ENCODE data around the gene BABAM2.
A peak's percentile ranks its signal among the peaks of the same experiment; 100 is the strongest.
"Not testable (repeated sequence)": the region's sequence is repeated elsewhere in the genome, so short reads cannot be mapped to it uniquely, and the experiment has no call there.

BABAM2 gene

DNA sequence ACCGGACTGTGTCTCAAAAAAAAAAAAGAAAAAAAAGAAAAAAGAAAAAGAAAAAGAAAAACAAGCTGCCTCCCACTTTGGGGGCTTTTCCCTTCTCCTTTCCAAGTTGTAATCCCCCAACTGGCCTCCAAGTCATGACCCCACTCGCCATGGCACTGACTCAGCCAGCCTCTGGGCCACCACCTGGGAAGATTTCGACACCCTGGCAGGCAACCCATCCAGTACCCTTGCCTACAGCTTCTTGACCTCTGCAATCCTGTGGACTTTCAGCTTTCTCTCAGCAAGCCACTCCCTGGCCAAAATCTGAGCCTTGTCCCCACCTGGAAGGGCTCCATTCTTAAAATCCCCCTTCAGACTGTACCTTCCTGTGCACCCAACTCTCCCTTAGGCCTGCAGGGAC, 479.8 kb downstream of the BABAM2 start:
- no peak for DNase-seq

DNA sequence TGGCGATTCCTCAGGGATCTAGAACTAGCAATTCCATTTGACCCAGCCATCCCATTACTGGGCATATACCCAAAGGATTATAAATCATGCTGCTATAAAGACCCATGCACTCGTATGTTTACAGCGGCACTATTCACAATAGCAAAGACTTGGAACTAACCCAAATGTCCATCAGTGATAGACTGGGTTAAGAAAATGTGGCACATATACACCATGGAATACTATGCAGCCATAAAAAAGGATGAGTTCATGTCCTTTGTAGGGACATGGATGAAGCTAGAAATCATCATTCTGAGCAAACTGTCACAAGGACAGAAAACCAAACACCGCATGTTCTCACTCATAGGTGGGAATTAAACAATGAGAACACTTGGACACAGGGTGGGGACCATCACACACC, 481.2 kb downstream of the BABAM2 start:
- DNase-seq = not testable (repeated sequence)

DNA sequence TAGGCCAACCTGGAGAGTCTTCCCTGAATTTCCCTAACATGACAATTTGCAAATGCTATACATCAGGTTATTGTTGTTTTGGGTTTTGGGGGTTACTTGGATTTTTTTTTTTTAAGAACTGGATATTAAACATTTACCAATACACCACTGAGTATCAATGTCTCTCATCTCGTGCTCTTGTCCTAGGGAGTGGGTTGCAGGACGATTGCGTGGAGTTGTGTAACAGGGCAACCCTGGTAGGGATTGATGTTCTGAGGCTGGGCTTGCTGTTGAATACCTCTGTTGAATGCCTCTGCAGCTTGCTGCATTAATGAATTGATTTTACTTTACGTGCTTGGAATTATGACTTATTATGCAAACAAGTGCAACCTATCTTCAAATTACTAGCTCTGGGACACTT, 483.3 kb downstream of the BABAM2 start:
- DNase-seq = no peak

DNA sequence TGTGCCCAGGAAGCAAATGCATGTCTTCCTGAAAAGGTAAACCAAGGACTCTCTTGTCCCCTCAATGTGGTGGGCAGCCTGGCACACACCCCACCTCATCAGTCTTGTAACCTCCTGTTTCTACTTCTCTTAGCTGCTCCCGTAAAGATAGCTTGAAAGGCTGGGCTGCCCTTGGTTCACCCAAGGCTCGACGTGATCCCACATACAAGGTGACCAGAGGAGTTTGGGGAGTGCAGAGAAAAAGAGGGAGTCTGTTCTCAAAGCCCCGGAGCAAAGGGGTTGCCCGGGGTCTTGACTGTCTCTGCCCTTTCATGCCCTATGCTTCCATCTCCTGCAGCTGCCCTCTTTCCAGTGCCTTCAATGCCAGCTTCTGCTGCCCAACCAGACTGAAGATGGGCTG, 483.8 kb downstream of the BABAM2 start:
- DNase-seq = no peak

DNA sequence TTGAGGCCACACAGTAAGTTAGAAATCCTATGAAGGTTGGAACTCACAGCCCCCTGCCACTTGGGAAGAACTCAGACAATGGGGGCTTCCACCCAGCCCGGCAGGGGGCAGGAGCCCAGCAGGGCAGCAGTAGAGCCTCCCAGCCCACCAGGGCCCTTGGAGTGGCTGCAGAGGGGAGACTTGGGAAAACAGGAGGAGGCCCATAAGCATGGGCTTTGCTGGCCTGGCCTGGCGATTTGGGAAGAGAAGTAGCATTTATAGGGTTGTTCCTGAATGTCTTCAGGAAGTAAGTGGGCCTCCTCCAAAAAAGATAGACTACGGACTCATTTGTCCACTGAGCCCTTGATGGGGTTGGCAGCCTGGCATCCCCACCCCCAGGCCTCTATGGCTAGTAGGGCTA, 484.7 kb downstream of the BABAM2 start:
- DNase-seq = no peak

DNA sequence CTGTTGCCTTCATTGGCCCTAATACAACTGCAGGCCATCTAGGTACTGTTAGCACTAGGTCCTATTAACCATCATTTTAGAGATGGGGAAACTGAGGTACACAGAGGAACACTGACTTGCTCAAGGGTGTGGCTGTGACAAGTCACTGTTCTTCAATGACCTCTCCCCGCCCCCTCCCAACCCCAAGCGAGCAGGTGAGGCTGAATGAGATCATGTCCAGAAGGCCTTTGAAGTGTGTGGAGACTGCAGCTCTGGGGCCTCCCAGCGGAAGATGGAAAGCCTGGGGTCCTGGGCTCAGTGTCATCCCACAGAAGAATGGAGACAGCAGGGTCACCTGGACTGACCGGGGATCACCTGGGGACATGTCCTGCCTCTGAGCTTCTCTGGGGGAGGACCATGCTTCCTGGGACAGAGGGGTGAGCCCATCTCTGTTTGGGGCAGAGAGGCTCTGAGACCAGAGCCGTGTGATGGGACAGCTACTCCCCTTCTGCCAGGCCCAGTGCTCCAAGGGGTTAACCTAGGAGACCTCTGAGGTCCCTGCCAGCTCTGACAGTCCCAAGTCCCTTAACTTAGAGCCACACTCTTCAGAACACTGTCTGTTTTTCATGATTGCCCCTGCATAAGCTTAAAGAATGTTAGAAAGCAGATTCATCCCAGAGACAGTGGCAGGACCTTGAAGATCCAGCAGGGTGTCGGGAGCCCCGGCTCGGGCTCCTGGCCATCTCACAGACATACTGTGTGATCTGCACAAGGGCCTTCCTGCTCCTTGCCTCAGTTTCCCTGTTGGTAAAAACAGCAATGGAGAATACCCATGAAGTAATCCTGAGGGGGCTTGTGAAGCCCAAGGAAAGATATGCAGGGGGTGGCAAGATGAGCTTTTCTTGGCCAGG, 485.5 kb downstream of the BABAM2 start:
- DNase-seq = no peak

DNA sequence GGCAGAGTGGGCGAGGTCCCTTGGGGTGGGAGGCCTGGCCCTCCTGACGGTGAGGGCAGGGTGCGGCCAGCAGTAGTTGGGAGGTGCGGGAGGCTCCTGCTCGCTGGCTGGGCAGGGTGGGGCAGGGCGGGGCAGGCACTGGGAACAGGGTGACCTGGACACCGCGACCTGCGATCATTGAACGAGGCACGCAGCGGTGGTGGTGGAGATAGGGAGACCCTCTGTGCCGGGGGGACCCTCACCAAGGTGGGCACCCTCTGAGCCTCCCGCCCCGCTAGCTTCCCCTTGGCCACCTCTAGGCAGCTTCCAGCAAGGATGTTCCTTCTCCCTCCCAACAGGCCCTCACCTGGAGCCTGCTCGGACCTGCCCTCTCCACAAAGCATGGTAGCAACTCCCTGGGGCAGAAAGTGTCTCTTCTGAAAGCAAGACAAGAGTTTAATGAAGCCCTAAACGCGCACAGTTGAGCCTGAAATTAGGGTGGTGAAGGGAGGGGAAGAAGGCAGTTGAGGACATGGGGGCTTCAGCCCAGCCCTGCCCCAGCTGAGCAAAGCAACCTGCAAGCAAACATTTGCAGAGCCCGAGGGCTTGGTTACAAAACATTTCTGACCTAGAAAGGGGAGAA, 486.8 kb downstream of the BABAM2 start:
- DNase-seq = no peak

DNA sequence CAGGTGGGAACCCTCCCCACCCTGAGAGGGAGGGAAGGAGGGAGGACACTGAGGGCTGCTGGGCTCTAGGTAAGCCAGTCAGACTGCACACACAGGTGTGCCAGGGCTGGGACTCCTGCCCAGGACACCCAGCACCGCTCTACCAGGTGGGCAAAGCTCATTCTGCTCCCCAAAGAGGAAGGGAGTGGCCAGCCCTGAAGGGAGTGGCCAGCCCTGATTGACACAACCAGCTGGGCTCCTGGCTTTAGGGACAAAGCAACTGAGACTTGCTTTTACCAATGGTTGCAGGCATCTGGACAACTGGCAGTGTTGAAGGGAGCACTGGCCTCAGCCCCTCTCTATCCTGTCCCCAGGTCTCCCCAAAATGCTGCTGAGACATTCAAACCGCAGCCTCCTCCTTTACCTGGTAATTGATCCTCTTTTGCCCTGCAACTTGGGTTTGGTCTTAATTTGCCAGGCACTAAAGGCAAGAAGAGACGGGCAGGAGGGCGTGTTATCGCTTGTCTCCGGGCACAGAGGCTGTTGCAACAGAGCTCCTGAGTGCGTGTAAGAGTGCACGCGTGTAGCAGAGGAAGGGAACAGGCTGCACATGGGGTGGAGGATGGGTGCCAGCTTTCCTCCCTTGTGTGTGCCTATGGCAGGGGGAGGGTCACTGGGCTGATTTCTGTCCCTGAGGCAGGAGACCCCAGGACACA, 487.6 kb downstream of the BABAM2 start:
- DNase-seq = peak; percentile 23

DNA sequence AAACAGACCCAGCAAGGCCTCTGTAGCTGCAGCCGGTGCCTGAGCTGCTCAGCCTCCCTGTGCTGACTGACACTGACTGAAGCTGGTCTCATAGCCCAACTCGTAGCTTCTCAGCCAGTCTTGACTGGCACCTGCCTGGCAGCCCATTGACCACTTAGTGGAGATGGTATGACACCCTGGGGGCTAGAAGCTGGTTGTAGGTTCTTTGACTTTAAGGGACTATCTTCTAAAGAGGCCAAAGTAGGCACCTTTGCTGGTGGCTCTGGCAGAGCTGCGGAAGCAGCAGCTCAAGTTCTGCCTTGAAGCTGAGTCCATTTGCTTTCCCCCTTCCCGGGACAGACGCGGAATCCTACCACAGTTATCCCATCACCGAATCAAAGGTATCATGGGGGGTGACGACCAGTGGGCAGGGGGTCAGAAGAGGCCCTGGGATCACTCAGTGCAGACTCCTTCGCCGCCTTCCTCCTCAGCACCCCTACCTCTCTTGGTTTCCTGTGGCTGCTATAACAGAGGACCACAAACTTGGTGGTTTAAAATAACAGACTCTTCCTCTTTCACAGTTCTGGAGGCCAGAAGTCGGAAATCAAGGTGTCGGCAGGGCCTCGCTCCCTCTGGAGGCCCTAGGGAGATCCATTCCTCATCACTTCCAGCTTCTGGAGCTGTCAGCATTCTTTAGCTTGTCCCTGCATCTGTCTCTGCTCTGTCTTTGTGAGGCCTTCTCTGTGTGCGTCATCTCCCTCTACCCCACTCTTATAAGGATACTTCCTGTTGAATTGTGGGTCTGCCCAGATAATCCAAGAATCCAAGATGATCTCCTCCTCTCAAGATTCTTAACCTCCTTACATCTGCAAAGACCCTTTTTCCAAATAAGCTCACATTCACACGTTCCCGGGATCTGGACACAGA, 488.4 kb downstream of the BABAM2 start:
- DNase-seq = no peak

DNA sequence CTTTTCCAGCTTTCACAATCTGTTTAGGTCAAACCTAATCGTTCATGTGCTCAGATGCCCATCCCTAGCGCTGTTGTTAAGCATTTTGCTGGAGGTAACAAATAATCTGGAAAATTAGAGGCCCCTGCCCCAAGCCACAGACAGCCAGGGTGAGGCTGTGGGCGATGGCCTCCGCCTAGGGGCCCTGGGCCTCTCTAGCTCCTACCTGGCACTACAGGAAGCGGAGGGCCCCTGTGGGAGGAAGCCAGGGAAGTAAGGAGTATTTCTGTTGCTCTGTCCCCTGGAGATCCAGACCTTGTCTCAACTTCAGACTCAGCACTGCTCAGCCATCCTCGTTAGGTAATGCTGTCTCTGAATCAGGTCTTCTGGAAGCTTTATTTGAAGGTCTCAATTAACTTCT, 489.7 kb downstream of the BABAM2 start:
- no peak for DNase-seq

DNA sequence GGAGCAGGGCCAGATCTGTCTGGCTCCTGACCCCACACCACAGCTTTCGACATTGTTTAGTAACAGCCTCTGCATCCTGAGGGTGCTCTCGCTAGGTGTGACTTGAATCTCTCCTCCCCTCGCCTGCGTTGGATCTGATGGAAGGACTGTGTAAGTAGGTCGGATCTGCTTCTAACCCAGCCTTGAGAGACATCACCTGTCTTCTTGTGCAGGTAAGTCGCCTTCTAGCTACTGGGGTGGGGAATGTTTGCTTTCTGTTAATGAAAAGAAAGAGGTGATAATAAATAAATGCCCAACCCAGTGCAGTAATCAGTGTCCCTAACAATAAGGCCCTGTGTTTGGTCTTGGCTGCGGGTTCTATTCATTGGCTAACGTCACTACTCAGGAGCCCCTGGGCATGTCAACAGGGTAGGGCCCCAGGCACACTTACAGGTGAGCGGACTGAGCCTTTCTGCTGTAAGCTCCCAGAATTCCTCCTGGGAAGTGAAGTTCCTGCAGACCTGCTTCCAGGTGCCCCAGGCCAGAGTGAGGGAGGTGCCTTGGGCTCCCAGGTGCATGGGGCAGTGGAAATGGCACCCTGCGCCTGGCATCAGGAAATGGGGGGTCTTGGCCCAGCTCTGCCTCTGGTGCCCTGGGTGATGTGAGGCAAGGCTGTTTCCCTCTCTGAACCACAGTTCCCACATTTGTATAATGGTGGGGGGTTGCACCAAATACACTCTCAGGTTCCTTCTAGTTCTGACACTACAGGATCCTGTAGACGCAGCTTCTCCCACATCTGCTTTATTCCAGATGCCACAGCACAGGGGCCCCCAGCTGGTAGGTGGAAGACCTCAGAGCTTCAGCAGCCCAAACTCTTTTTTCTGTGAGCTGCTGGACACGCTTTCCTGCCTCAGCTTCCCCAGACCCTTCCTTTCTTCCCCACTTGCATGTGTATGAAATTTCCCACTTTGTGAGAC, 491.0 kb downstream of the BABAM2 start:
- DNase-seq = no peak

DNA sequence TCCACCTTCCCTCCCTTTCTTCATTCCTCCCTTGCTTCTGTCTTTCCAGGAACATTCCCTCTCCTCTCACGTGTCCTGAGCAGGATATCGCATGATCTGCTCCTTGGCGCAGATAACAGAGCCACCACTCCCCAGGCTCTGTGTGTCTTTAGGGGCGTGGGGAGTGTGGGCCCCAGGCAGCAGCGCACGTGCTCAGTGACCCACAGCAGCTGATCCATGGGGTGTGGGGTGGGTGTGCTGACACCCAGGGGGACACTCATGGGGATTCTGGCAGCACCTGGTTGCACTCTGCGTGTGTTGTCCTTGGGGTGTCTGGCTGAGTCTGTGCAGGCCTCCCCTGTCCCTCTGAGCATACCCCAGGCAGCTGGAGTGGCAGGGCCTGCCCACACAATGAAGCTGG, 492.2 kb downstream of the BABAM2 start:
- DNase-seq = no peak

DNA sequence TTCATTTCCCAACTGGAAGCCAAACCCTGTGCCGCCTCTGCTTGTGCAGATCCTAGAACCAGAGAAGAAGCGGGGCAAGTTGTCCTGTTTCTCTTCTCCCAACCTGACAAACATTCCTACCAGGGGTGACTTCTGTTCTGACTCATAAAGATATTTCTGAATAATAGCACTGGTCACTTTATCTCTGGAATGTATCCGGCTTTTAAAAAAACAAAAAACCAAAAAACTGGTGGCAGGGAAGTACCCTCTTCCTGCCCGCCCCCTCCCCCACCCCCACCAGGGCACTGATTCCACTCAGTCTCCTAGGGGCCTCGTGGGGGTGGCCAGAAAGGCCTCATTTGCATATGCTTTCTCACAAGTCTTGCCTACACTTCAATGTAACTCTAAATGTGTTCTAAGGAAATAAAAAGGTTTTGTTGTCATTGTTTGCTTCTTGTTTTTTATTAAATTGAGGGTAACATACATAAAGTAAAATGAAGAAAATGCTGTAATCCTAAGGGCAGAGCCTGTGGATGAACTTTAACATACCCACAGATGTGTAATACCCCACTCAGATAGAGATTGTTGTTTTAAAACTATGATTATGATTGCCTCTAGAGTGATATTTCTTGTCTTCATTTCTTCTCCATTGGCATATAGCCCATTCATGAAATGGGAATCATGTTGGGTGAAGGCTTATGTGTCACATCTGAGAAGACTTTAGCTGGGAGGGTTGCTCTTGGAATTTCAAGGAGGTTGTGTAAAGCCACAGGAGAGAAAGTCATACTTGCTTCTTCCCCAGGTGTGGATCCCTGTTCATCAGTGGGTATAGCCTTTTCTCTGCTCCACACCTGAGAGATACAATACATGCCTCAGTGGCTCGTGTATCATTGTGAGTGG, 496.8 kb downstream of the BABAM2 start:
- no peak for DNase-seq

Data from DMS153 (cell line).